ENCODE data around the gene SMC5.

DNA sequence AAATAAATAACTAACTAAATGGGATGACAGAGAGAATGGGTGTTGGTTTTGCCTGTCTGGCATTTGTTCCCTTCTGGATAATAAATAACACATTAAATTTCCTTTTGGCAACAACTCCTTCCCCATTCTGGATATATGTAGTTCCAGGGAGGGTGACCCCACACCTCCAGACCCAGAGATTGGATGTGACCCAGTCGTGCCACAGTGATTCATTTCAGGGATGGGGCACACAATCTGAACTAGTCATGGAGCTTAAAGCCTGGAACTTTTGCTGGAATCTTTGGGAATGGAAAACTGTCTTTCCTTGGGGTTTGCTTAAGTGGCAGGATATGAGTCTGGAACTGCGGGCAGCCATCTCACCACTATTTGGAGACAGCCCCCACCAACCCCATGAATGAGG, 144.4 kb downstream of the SMC5 start:
- TF ChIP-seq, protein P1, sequence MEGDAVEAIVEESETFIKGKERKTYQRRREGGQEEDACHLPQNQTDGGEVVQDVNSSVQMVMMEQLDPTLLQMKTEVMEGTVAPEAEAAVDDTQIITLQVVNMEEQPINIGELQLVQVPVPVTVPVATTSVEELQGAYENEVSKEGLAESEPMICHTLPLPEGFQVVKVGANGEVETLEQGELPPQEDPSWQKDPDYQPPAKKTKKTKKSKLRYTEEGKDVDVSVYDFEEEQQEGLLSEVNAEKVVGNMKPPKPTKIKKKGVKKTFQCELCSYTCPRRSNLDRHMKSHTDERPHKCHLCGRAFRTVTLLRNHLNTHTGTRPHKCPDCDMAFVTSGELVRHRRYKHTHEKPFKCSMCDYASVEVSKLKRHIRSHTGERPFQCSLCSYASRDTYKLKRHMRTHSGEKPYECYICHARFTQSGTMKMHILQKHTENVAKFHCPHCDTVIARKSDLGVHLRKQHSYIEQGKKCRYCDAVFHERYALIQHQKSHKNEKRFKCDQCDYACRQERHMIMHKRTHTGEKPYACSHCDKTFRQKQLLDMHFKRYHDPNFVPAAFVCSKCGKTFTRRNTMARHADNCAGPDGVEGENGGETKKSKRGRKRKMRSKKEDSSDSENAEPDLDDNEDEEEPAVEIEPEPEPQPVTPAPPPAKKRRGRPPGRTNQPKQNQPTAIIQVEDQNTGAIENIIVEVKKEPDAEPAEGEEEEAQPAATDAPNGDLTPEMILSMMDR (conservative IDR thresholded peaks at IDR 0.05; ENCODE audit: low read depth, low read length): no peak
- TF ChIP-seq EZH2 (IDR thresholded peaks at IDR 0.05; ENCODE audit: low read length, unreplicated experiment): no peak
